ENCODE measurements around the gene AIFM2. TPM values are rescaled to one million over a fixed set of nuclear protein-coding genes. Genes with fewer than 3 reads are reported as not detected.

Gene AIFM2
- total and polyA plus RNA-seq, 4 donors: 3.6 to 19.1 (median 15.5) TPM

DNA sequence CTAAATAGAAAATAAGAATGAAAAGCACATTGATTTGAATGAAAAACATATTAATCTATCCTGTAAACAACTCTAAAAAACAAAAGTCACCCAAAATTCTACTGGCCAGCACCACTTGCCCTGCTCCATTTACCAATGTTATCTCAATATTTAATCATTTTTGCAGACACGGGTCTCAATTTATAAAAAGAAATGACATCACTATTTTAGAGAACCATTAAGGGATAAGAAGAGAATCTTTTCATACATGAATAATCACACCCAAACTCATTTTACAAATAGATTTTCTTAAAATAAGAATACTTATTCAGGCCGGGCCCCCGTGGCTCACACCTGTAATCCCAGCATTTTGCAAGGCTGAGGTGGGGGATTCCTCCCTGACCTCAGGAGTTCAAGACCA, 33.8 kb upstream of the AIFM2 start:
- no peak for DNase-seq
- H3K27ac ChIP-seq (ENCODE audit: low read depth in 1 of 2, low read length in 1 of 2): no peak overlapping the region
- WGBS, 2 donors: 77 to 87% methylated on average over 3 of the region's 3 CpGs
- H3K9ac ChIP-seq (ENCODE audit: insufficient read depth in 1 of 2, low read length in 2 of 2): no peak overlapping the region
- H3K4me1 ChIP-seq (ENCODE audit: control insufficient read depth in 5 of 5, insufficient read depth in 5 of 5, low read length in 5 of 5): peaks cover 0 to 21% (median 3%) of the 10 kb centered on the region in 5 donors
- no peak overlapping the region for H3K4me3 ChIP-seq
- H3K27me3 ChIP-seq (ENCODE audit: control insufficient read depth in 3 of 3, insufficient read depth in 3 of 3, low read length in 2 of 3): no peaks in the 10 kb centered on the region
- H3K36me3 ChIP-seq (ENCODE audit: control insufficient read depth in 4 of 4, insufficient read depth in 4 of 4, low read length in 4 of 4): peaks cover 0 to 9% (median 4%) of the 10 kb centered on the region in 4 donors
- no peak for ATAC-seq (ENCODE audit: insufficient read depth, low FRiP score)
- no peaks in the 10 kb centered on the region for H3K9me3 ChIP-seq (ENCODE audit: control insufficient read depth in 4 of 4, insufficient read depth in 3 of 4, low read length in 3 of 4)
- TF ChIP-seq, protein P1, sequence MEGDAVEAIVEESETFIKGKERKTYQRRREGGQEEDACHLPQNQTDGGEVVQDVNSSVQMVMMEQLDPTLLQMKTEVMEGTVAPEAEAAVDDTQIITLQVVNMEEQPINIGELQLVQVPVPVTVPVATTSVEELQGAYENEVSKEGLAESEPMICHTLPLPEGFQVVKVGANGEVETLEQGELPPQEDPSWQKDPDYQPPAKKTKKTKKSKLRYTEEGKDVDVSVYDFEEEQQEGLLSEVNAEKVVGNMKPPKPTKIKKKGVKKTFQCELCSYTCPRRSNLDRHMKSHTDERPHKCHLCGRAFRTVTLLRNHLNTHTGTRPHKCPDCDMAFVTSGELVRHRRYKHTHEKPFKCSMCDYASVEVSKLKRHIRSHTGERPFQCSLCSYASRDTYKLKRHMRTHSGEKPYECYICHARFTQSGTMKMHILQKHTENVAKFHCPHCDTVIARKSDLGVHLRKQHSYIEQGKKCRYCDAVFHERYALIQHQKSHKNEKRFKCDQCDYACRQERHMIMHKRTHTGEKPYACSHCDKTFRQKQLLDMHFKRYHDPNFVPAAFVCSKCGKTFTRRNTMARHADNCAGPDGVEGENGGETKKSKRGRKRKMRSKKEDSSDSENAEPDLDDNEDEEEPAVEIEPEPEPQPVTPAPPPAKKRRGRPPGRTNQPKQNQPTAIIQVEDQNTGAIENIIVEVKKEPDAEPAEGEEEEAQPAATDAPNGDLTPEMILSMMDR (IDR thresholded peaks at IDR 0.05; ENCODE audit: control extremely low read depth, extremely low read depth): no peak

DNA sequence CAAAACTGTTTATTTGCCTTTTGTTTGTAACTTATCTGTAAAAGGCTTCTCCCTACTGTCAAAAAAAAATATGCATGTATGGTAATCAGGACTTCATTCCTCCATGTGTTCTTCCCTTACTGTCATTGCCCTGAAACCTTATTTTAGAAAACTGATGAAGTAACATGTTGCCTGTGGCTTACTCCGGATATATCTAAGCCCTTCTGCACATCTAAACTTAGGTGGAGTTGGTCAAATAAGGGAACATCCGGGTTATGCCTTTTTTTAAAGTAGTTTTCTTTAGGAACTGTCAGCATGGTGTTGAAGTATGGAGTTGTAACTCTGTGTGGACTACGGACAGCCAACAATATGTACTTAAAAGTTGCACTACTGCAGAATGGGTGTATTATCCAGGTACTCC, 31.5 kb upstream of the AIFM2 start:
- Histone ChIP-seq H3K36me3 (ENCODE audit: control insufficient read depth in 4 of 4, insufficient read depth in 4 of 4, low read length in 4 of 4) (peaks cover 0 to 10% (median 6%) of the 10 kb centered on the region in 4 donors), H3K4me1 (ENCODE audit: control insufficient read depth in 5 of 5, insufficient read depth in 5 of 5, low read length in 5 of 5) (peaks cover 0 to 21% (median 3%) of the 10 kb centered on the region in 5 donors), H3K27ac (ENCODE audit: low read depth in 1 of 2, low read length in 1 of 2) (no peak overlapping the region), H3K9ac (ENCODE audit: insufficient read depth in 1 of 2, low read length in 2 of 2) (no peak overlapping the region), H3K27me3 (ENCODE audit: control insufficient read depth in 3 of 3, insufficient read depth in 3 of 3, low read length in 2 of 3) (no peaks in the 10 kb centered on the region), H3K9me3 (ENCODE audit: control insufficient read depth in 4 of 4, insufficient read depth in 3 of 4, low read length in 3 of 4) (no peaks in the 10 kb centered on the region), H3K4me3 (no peak overlapping the region)
- 44 to 56% methylated on average over 3 of the region's 3 CpGs for WGBS, 2 donors
- ATAC-seq (ENCODE audit: insufficient read depth, low FRiP score): no peak
- TF ChIP-seq, protein P1 (IDR thresholded peaks at IDR 0.05; ENCODE audit: control extremely low read depth, extremely low read depth): no peak
- no peak for DNase-seq

DNA sequence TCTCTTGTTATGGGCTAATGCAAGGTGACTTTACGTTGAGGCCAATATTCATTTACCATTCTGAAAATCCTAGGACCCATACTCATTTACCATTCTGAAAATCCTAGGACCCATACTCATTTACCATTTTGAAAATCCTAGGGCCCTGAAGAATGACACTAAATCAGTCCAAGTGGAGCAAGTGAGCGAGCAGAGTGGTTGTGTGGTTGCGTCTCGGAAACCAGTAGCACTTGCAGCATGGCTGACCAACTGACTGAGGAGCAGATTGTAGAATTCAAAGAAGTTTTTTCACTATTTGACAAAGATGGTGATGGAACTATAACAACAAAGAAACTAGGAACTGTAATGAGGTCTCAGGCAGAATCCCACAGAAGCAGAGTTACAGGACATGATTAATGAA, 30.8 kb upstream of the AIFM2 start:
- DNase-seq (no peak), ATAC-seq (ENCODE audit: insufficient read depth, low FRiP score) (no peak)
- TF ChIP-seq, protein P1 (IDR thresholded peaks at IDR 0.05; ENCODE audit: control extremely low read depth, extremely low read depth): no peak
- no peak overlapping the region for H3K9ac ChIP-seq (ENCODE audit: insufficient read depth in 1 of 2, low read length in 2 of 2)
- no peak overlapping the region for H3K4me3 ChIP-seq
- peaks cover 0 to 16% (median 3%) of the 10 kb centered on the region in 5 donors for H3K4me1 ChIP-seq (ENCODE audit: control insufficient read depth in 5 of 5, insufficient read depth in 5 of 5, low read length in 5 of 5)
- 93% methylated on average over 4 of the region's 4 CpGs for WGBS, 2 donors
- no peak overlapping the region for H3K27ac ChIP-seq (ENCODE audit: low read depth in 1 of 2, low read length in 1 of 2)
- no peaks in the 10 kb centered on the region for H3K9me3 ChIP-seq (ENCODE audit: control insufficient read depth in 4 of 4, insufficient read depth in 3 of 4, low read length in 3 of 4)
- peaks cover 0 to 10% (median 6%) of the 10 kb centered on the region in 4 donors for H3K36me3 ChIP-seq (ENCODE audit: control insufficient read depth in 4 of 4, insufficient read depth in 4 of 4, low read length in 4 of 4)
- no peaks in the 10 kb centered on the region for H3K27me3 ChIP-seq (ENCODE audit: control insufficient read depth in 3 of 3, insufficient read depth in 3 of 3, low read length in 2 of 3)

DNA sequence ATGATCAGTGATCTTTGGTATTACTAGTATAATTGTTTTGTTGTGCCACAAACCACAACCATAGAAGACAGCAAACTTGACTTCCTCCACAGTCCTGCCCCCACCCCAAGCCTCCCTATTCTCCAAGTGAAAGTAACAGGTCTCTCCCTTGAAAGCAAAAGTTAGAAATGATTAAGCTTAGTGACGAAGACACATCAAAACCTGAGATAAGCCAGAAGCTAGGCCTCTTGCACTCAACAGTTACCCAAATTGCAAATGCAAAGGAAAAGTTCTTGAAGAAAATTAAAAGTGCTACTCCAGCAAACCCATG, 30.2 kb upstream of the AIFM2 start:
- WGBS, 2 donors: 31 to 32% methylated on average over 1 of the region's 1 CpG
- ATAC-seq (ENCODE audit: insufficient read depth, low FRiP score): no peak
- H3K27ac ChIP-seq (ENCODE audit: low read depth in 1 of 2, low read length in 1 of 2): no peak overlapping the region

More for the DNA sequence above, 30.2 kb upstream of the AIFM2 start:
- Histone ChIP-seq H3K4me1 (ENCODE audit: control insufficient read depth in 5 of 5, insufficient read depth in 5 of 5, low read length in 5 of 5) (peaks cover 0 to 16% (median 3%) of the 10 kb centered on the region in 5 donors), H3K9ac (ENCODE audit: insufficient read depth in 1 of 2, low read length in 2 of 2) (no peak overlapping the region), H3K9me3 (ENCODE audit: control insufficient read depth in 4 of 4, insufficient read depth in 3 of 4, low read length in 3 of 4) (no peaks in the 10 kb centered on the region), H3K4me3 (no peak overlapping the region), H3K27me3 (ENCODE audit: control insufficient read depth in 3 of 3, insufficient read depth in 3 of 3, low read length in 2 of 3) (no peaks in the 10 kb centered on the region), H3K36me3 (ENCODE audit: control insufficient read depth in 4 of 4, insufficient read depth in 4 of 4, low read length in 4 of 4) (peaks cover 0 to 15% (median 10%) of the 10 kb centered on the region in 4 donors)
- no peak for DNase-seq
- TF ChIP-seq, protein P1 (IDR thresholded peaks at IDR 0.05; ENCODE audit: control extremely low read depth, extremely low read depth): no peak

Data from lung (tissue), 12 donors.